IPS DF 4.7 (cell line): ENCODE measurements around the gene NDUFB7.
"Not testable (repeated sequence)": the region's sequence is repeated elsewhere in the genome, so short reads cannot be mapped to it uniquely, and the experiment has no call there.

Experiments
- DNase-seq: peaks from one replicate; pipeline ENCODE4 v3.0.0-alpha.2; 2013; ENCODE audit warnings: low spot score; ENCODE audit errors: extremely low read depth

The NDUFB7 gene

GRCh38 chr19:14575428-14575980, 3.6 kb upstream of the NDUFB7 start:
- no peak for DNase-seq

GRCh38 chr19:14570864-14571527, 870 bp downstream of the NDUFB7 start:
- no peak for DNase-seq

GRCh38 chr19:14567079-14567478, 4.8 kb downstream of the NDUFB7 start:
- DNase-seq, result no peak

GRCh38 chr19:14566712-14567077, 5.2 kb downstream of the NDUFB7 start:
- DNase-seq, result no peak

GRCh38 chr19:14565765-14566711, 5.8 kb downstream of the NDUFB7 start:
- no peak for DNase-seq

- DNase-seq, result no peak
Measured at GRCh38 chr19:14565298-14565679, 6.6 kb downstream of the NDUFB7 start.

GRCh38 chr19:14564652-14565297, 7.1 kb downstream of the NDUFB7 start:
- DNase-seq, result not testable (repeated sequence)

GRCh38 chr19:14563989-14564651, 7.7 kb downstream of the NDUFB7 start:
- DNase-seq, result no peak

- DNase-seq, result no peak
Measured at GRCh38 chr19:14563590-14563926, 8.3 kb downstream of the NDUFB7 start.

- no peak for DNase-seq
Measured at GRCh38 chr19:14562660-14563589, 8.9 kb downstream of the NDUFB7 start.

GRCh38 chr19:14561847-14562351, 10.0 kb downstream of the NDUFB7 start:
- DNase-seq, result no peak

GRCh38 chr19:14561249-14561648, 10.6 kb downstream of the NDUFB7 start:
- DNase-seq, result no peak

GRCh38 chr19:14560776-14561108, 11.1 kb downstream of the NDUFB7 start:
- DNase-seq, result no peak

- DNase-seq, result no peak
Measured at GRCh38 chr19:14559916-14560775, 11.7 kb downstream of the NDUFB7 start.

GRCh38 chr19:14558370-14559066, 13.3 kb downstream of the NDUFB7 start:
- DNase-seq, result no peak

GRCh38 chr19:14556662-14557188, 15.1 kb downstream of the NDUFB7 start:
- DNase-seq, result no peak

GRCh38 chr19:14555918-14556661, 15.8 kb downstream of the NDUFB7 start:
- DNase-seq, result no peak

GRCh38 chr19:14554382-14554812, 17.5 kb downstream of the NDUFB7 start:
- DNase-seq, result no peak
